Caco-2 (cell line): ENCODE results near the gene YWHAG. TPM values are rescaled to one million over a fixed set of nuclear protein-coding genes. Genes with fewer than 3 reads are reported as not detected.

Experiments
- BruUV-seq: library from RNA; stranded (reverse); fragments of 400-500 nt; replicated peaks from 2 replicates; lab custom pipeline; 2021; lab: Mats Ljungman, UMichigan
- CTCF ChIA-PET: fragments of 300-600 bp; sonication (Branson Sonifier 250); formaldehyde crosslinking; loops from one replicate; lab custom pipeline; 2022; ENCODE audit warnings: antibody characterized with exemption; lab: Charles Lee
- POLR2A ChIA-PET: fragments of 300-600 bp; sonication (Branson Sonifier 250); formaldehyde crosslinking; loops from one replicate; lab custom pipeline; 2022; ENCODE audit warnings: antibody characterized with exemption; lab: Charles Lee
- DNase-seq, 2 experiments: peaks; one replicate each; pipeline versions ENCODE4 v3.0.0 to v3.0.0-alpha.2; 2020 to 2022
- H3K27me3 ChIP-seq: replicated peaks from 2 replicates; pipeline ENCODE4 v1.6.0; 2011; ENCODE audit warnings: low read length; ENCODE audit not compliant: control insufficient read depth, insufficient read depth
- H3K36me3 ChIP-seq: 2 replicates; pipeline ENCODE4 v1.5.1; 2011; ENCODE audit warnings: low read length; ENCODE audit not compliant: control insufficient read depth, insufficient read depth
- H3K4me1 ChIP-seq: fragments of 250-450 bp; sonication (Bioruptor Pico); 2 replicates; pipeline ENCODE4 v1.5.1; 2020; ENCODE audit warnings: mild to moderate bottlenecking
- H3K4me3 ChIP-seq: 2 replicates; pipeline ENCODE4 v1.5.1; 2011; ENCODE audit warnings: low read depth, mild to moderate bottlenecking, control low read depth, low read length
- H3K9me3 ChIP-seq: fragments of 250-450 bp; sonication (Bioruptor Pico); 2 replicates; pipeline ENCODE4 v1.5.1; 2020; ENCODE audit warnings: mild to moderate bottlenecking, moderate library complexity
- H3K27ac Mint-ChIP-seq: one replicate; pipeline ENCODE4 v1.8.0; 2022; ENCODE audit warnings: mixed read lengths; ENCODE audit not compliant: unreplicated experiment
- H3K27me3 Mint-ChIP-seq: one replicate; pipeline ENCODE4 v1.8.0; 2022; ENCODE audit warnings: mixed read lengths; ENCODE audit not compliant: insufficient read depth, unreplicated experiment
- H3K36me3 Mint-ChIP-seq: one replicate; pipeline ENCODE4 v1.8.0; 2022; ENCODE audit warnings: mild to moderate bottlenecking, mixed read lengths; ENCODE audit not compliant: insufficient read depth, unreplicated experiment
- H3K4me1 Mint-ChIP-seq: one replicate; pipeline ENCODE4 v1.8.0; 2022; ENCODE audit warnings: low read depth, mixed read lengths; ENCODE audit not compliant: unreplicated experiment
- H3K4me3 Mint-ChIP-seq: one replicate; pipeline ENCODE4 v1.8.0; 2022; ENCODE audit warnings: mild to moderate bottlenecking, moderate library complexity, mixed read lengths; ENCODE audit not compliant: unreplicated experiment
- H3K9me3 Mint-ChIP-seq: one replicate; pipeline ENCODE4 v1.8.0; 2022; ENCODE audit warnings: mixed read lengths; ENCODE audit not compliant: unreplicated experiment
- intact Hi-C: fragments of 100-400 bp; cut with micrococcal nuclease; formaldehyde crosslinking; loops from one replicate; pipeline ENCODE4 v1.10.0; 2022; ENCODE audit not compliant: unreplicated experiment
- total RNA-seq: library from RNA; stranded (reverse); gene quantifications from 2 replicates; pipeline ENCODE4 v1.2.3, GENCODE V29; 2022
- TF ChIP-seq, protein P1 (sequence below), 2 experiments: fragments of 200-600 bp in 1 of 2; IDR thresholded peaks; 1 replicate in 1 of 2; 2 replicates in 1 of 2; pipeline versions ENCODE4 v1.5.1 to v1.8.0; 2011 to 2022; ENCODE audit warnings: antibody characterized with exemption in 1 of 2, control low read depth in 1 of 2, inconsistent platforms in 1 of 2, low read depth in 1 of 2, low read length in 1 of 2, mild to moderate bottlenecking in 1 of 2, moderate library complexity in 1 of 2; ENCODE audit not compliant: insufficient read depth in 1 of 2, severe bottlenecking in 1 of 2, unreplicated experiment in 1 of 2

YWHAG gene
- total RNA-seq, 1 experiment from 2014 or later: 150 TPM

DNA sequence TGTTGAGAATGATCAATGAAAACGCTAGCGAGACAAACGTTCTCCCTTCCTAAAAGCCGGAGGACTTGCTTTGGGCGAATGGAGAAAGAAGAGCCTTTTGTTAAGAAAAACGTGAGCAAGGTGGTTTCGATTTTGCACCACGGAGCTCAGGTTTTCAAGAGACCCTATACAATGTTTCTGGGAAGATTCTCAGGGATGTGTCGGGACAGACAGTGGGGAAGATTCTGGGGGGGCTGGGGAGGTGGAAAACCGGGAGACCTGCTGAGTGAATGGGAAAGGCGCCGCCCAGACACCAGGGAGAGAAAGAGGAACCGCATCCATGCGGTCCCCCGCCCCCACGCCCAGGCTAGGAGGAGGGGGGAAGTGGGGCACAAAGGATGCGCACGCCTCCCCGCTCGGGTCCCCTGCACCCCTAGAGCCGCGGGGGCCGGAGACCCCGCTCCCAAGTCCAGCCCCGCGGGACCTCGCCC is 745 bp downstream of the YWHAG start:
- Histone ChIP-seq H3K36me3 (no peaks in the 10 kb centered on the region; the same call in 1 of the 2 replicates), H3K4me1 (peaks cover 17% of the 10 kb centered on the region), H3K4me3 (peak overlapping the region; percentile 91), H3K27me3 (no peaks in the 10 kb centered on the region), H3K9me3 (no peaks in the 10 kb centered on the region)
- DNase-seq: peak; percentile 45 to 64
- no peaks in the 10 kb centered on the region for H3K4me1 Mint-ChIP-seq
- H3K36me3 Mint-ChIP-seq: peaks cover 64% of the 10 kb centered on the region
- intact Hi-C loops: loop anchor here (2.0 to 5.0 kb wide), 3 partner anchors 35 to 66 kb away; no protein-coding TSS in a partner anchor
- H3K4me3 Mint-ChIP-seq: peak overlapping the region; percentile 87
- CTCF ChIA-PET: no interaction called here
- POLR2A ChIA-PET: interaction anchor here (0.6 to 0.7 kb wide), 4 partner anchors 11 to 1199 kb away, joined by 3 to 8 read pairs (median 4); no protein-coding TSS in a partner anchor
- peak overlapping the region; percentile 89 for H3K27ac Mint-ChIP-seq
- no peaks in the 10 kb centered on the region for H3K9me3 Mint-ChIP-seq
- TF ChIP-seq, protein P1, sequence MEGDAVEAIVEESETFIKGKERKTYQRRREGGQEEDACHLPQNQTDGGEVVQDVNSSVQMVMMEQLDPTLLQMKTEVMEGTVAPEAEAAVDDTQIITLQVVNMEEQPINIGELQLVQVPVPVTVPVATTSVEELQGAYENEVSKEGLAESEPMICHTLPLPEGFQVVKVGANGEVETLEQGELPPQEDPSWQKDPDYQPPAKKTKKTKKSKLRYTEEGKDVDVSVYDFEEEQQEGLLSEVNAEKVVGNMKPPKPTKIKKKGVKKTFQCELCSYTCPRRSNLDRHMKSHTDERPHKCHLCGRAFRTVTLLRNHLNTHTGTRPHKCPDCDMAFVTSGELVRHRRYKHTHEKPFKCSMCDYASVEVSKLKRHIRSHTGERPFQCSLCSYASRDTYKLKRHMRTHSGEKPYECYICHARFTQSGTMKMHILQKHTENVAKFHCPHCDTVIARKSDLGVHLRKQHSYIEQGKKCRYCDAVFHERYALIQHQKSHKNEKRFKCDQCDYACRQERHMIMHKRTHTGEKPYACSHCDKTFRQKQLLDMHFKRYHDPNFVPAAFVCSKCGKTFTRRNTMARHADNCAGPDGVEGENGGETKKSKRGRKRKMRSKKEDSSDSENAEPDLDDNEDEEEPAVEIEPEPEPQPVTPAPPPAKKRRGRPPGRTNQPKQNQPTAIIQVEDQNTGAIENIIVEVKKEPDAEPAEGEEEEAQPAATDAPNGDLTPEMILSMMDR (IDR thresholded peaks at IDR 0.05; ENCODE audit: insufficient read depth in 1 of 2, low read depth in 1 of 2, low read length in 1 of 2, severe bottlenecking in 1 of 2, unreplicated experiment in 1 of 2): no peak
- H3K27me3 Mint-ChIP-seq: no peaks in the 10 kb centered on the region
- no TSS peak for BruUV-seq

DNA sequence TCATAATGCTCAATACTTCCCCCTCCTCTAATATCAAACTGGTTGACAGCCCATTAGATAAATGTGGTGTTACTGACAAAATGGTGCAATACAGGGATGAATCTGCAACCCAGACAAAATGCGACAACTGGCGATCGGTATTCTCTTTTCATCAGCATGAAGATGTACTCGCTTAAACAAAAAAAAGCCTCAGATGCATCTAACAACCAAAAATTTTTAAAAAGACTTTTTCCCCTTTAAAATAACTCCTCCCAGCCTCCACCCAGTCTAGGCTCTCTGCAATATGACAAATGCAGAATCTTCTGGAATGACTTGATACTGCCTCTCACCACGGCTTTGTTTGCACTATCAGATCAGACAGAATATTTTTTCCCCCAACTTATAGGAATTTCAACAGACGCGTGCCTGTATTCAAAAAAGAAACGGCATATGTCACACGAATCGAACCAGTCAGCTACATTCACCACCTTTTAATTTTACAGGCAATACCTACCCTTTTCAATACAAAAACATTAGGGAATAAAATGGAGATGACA is 1.2 kb downstream of the YWHAG start:
- ChIA-PET POLR2A (interaction anchor here (0.6 kb wide), 2 partner anchors 12 to 54 kb away, joined by 5 to 8 read pairs; no protein-coding TSS in a partner anchor), CTCF (no interaction called here)
- H3K36me3 ChIP-seq: no peaks in the 10 kb centered on the region; the same call in 1 of the 2 replicates
- Mint-ChIP-seq H3K27me3 (no peaks in the 10 kb centered on the region), H3K4me1 (no peaks in the 10 kb centered on the region), H3K36me3 (peaks cover 69% of the 10 kb centered on the region), H3K4me3 (peak overlapping the region; percentile 87), H3K9me3 (no peaks in the 10 kb centered on the region), H3K27ac (peak overlapping the region; percentile 89)
- H3K4me1 ChIP-seq: peaks cover 17% of the 10 kb centered on the region
- intact Hi-C loops: loop anchor here (2.0 to 5.0 kb wide), 3 partner anchors 35 to 65 kb away; no protein-coding TSS in a partner anchor
- H3K27me3 ChIP-seq: no peaks in the 10 kb centered on the region
- H3K9me3 ChIP-seq: no peaks in the 10 kb centered on the region
- TF ChIP-seq, protein P1 (IDR thresholded peaks at IDR 0.05; ENCODE audit: insufficient read depth in 1 of 2, low read depth in 1 of 2, low read length in 1 of 2, severe bottlenecking in 1 of 2, unreplicated experiment in 1 of 2): no peak
- no peak for DNase-seq
- BruUV-seq: TSS peak; percentile 45
- peak overlapping the region; percentile 91 for H3K4me3 ChIP-seq

DNA sequence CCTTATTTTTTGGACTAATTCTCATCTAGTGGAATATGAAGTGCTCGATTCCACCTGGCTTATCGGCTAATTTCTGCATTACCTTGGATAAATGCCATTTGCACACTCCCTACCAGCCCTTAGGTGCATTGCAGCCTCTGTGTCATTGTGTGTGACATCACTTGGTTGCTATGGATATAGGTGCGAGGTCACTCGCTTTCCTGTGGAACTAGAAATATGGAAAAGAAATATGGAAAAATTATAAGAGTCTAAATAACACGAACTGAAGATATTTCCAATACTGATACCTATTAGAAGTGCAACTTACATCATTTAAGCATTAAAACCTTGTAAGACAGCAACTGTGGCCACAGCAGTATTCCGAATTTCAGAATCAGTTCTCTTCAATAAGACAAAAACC is 2.0 kb downstream of the YWHAG start:
- peaks cover 7% of the 10 kb centered on the region for H3K4me1 Mint-ChIP-seq
- CTCF ChIA-PET: no interaction called here
- H3K4me3 Mint-ChIP-seq: peak overlapping the region; percentile 87
- Histone ChIP-seq H3K4me3 (peak overlapping the region; percentile 91), H3K4me1 (peaks cover 17% of the 10 kb centered on the region), H3K27me3 (no peaks in the 10 kb centered on the region), H3K9me3 (no peaks in the 10 kb centered on the region), H3K36me3 (no peaks in the 10 kb centered on the region; the same call in none of the 2 replicates)
- TF ChIP-seq, protein P1 (IDR thresholded peaks at IDR 0.05; ENCODE audit: insufficient read depth in 1 of 2, low read depth in 1 of 2, low read length in 1 of 2, severe bottlenecking in 1 of 2, unreplicated experiment in 1 of 2): no peak
- H3K27me3 Mint-ChIP-seq: no peaks in the 10 kb centered on the region
- intact Hi-C loops: loop anchor here (5.0 kb wide), 1 partner anchor 65 kb away; no protein-coding TSS in a partner anchor
- H3K27ac Mint-ChIP-seq: peak overlapping the region; percentile 89
- DNase-seq: peak in 1 of 2 experiments; percentile 43
- H3K36me3 Mint-ChIP-seq: peaks cover 76% of the 10 kb centered on the region
- no TSS peak for BruUV-seq
- no peaks in the 10 kb centered on the region for H3K9me3 Mint-ChIP-seq
- POLR2A ChIA-PET: no interaction called here
